ENCODE data around the gene PSMB5.

The PSMB5 gene

GRCh38 chr14:22984959-22985658 is 49.6 kb downstream of the PSMB5 start:
- Histone ChIP-seq H2BK5ac (ENCODE audit: low read length) (no peak overlapping the region), H2AK5ac (ENCODE audit: low read length) (no peak overlapping the region), H2BK15ac (replicated peaks; ENCODE audit: low read depth) (no peak overlapping the region), H3K4me1 (ENCODE audit: control insufficient read depth, low read depth, low read length) (peaks cover 6% of the 10 kb centered on the region), H3K23ac (ENCODE audit: low read length) (no peak overlapping the region), H3K27me3 (ENCODE audit: insufficient read depth, low read length, poor library complexity) (no peaks in the 10 kb centered on the region), H3K79me2 (ENCODE audit: control insufficient read depth, insufficient read depth, low read length) (peaks cover 14% of the 10 kb centered on the region), H3K27ac (ENCODE audit: low read depth, low read length) (no peak overlapping the region), H4K5ac (ENCODE audit: low read length) (no peak overlapping the region), H3K4ac (ENCODE audit: low read depth, low read length) (no peak overlapping the region), H4K8ac (ENCODE audit: low read depth, low read length) (no peak overlapping the region), H3K4me3 (ENCODE audit: low read length) (no peak overlapping the region), H2BK120ac (ENCODE audit: low read depth, low read length) (no peak overlapping the region), H3K56ac (ENCODE audit: low read length) (no peak overlapping the region), H3K79me1 (ENCODE audit: low read length) (no peaks in the 10 kb centered on the region), H3K36me3 (ENCODE audit: control insufficient read depth, insufficient read depth, low read length) (no peaks in the 10 kb centered on the region), H3K18ac (ENCODE audit: low read length) (no peak overlapping the region), H3K9ac (ENCODE audit: low read length) (no peak overlapping the region), H3K4me2 (ENCODE audit: low read length) (no peak overlapping the region)
- no CpG with 5 or more reads among the region's 6 CpGs for WGBS (ENCODE audit: extremely low coverage, insufficient coverage, low lambda C conversion rate)
- no peak for DNase-seq

GRCh38 chr14:22982477-22983245 is 52.0 kb downstream of the PSMB5 start, which contains the start of gene AJUBA:
AJUBA (minus strand) TSS chr14:22982551; CDS start chr14:22982266, 285 bp downstream.
- Histone ChIP-seq H3K4ac (ENCODE audit: low read depth, low read length) (peak within 1 kb of the TSS; percentile 94), H3K4me2 (ENCODE audit: low read length) (peak within 1 kb of the TSS; percentile 69), H2BK5ac (ENCODE audit: low read length) (peak within 1 kb of the TSS; percentile 56), H4K8ac (ENCODE audit: low read depth, low read length) (no peak within 1 kb of the TSS), H2BK120ac (ENCODE audit: low read depth, low read length) (peak within 1 kb of the TSS; percentile 4), H3K23ac (ENCODE audit: low read length) (peak within 1 kb of the TSS; percentile 98), H3K18ac (ENCODE audit: low read length) (peak within 1 kb of the TSS; percentile 86), H3K36me3 (ENCODE audit: control insufficient read depth, insufficient read depth, low read length) (no peaks in the 10 kb centered on the region), H3K9ac (ENCODE audit: low read length) (peak within 1 kb of the TSS; percentile 87), H3K27ac (ENCODE audit: low read depth, low read length) (peak within 1 kb of the TSS; percentile 90), H3K4me3 (ENCODE audit: low read length) (peak within 1 kb of the TSS; percentile 74), H3K27me3 (ENCODE audit: insufficient read depth, low read length, poor library complexity) (no peaks in the 10 kb centered on the region), H3K79me1 (ENCODE audit: low read length) (peaks cover 9% of the 10 kb centered on the region), H3K56ac (ENCODE audit: low read length) (peak within 1 kb of the TSS; percentile 89), H4K5ac (ENCODE audit: low read length) (no peak within 1 kb of the TSS), H3K4me1 (ENCODE audit: control insufficient read depth, low read depth, low read length) (peaks cover 11% of the 10 kb centered on the region), H2AK5ac (ENCODE audit: low read length) (no peak within 1 kb of the TSS), H2BK15ac (replicated peaks; ENCODE audit: low read depth) (peak within 1 kb of the TSS; percentile 22), H3K79me2 (ENCODE audit: control insufficient read depth, insufficient read depth, low read length) (peaks cover 25% of the 10 kb centered on the region)
- DNase-seq: peak; percentile 97
- WGBS (ENCODE audit: extremely low coverage, insufficient coverage, low lambda C conversion rate): no CpG with 5 or more reads among the region's 48 CpGs

GRCh38 chr14:22981876-22982476 is 52.7 kb downstream of the PSMB5 start:
- Histone ChIP-seq H3K27me3 (ENCODE audit: insufficient read depth, low read length, poor library complexity) (no peaks in the 10 kb centered on the region), H3K27ac (ENCODE audit: low read depth, low read length) (peak overlapping the region; percentile 90), H3K18ac (ENCODE audit: low read length) (peak overlapping the region; percentile 86), H3K79me1 (ENCODE audit: low read length) (peaks cover 9% of the 10 kb centered on the region), H2BK120ac (ENCODE audit: low read depth, low read length) (peak overlapping the region; percentile 4), H4K8ac (ENCODE audit: low read depth, low read length) (no peak overlapping the region), H3K36me3 (ENCODE audit: control insufficient read depth, insufficient read depth, low read length) (no peaks in the 10 kb centered on the region), H2BK15ac (replicated peaks; ENCODE audit: low read depth) (no peak overlapping the region), H2BK5ac (ENCODE audit: low read length) (no peak overlapping the region), H3K9ac (ENCODE audit: low read length) (peak overlapping the region; percentile 87), H3K4me3 (ENCODE audit: low read length) (peak overlapping the region; percentile 74), H2AK5ac (ENCODE audit: low read length) (no peak overlapping the region), H3K4me2 (ENCODE audit: low read length) (peak overlapping the region; percentile 69), H3K4ac (ENCODE audit: low read depth, low read length) (peak overlapping the region; percentile 94), H3K79me2 (ENCODE audit: control insufficient read depth, insufficient read depth, low read length) (peaks cover 25% of the 10 kb centered on the region), H3K4me1 (ENCODE audit: control insufficient read depth, low read depth, low read length) (peaks cover 16% of the 10 kb centered on the region), H3K56ac (ENCODE audit: low read length) (peak overlapping the region; percentile 89), H4K5ac (ENCODE audit: low read length) (no peak overlapping the region), H3K23ac (ENCODE audit: low read length) (peak overlapping the region; percentile 51)
- WGBS (ENCODE audit: extremely low coverage, insufficient coverage, low lambda C conversion rate): no CpG with 5 or more reads among the region's 51 CpGs
- peak; percentile 78 for DNase-seq

- H3K18ac ChIP-seq (ENCODE audit: low read length): peak overlapping the region; percentile 86
- H3K56ac ChIP-seq (ENCODE audit: low read length): peak overlapping the region; percentile 89
- no peaks in the 10 kb centered on the region for H3K27me3 ChIP-seq (ENCODE audit: insufficient read depth, low read length, poor library complexity)
- H3K9ac ChIP-seq (ENCODE audit: low read length): peak overlapping the region; percentile 87
- peak overlapping the region; percentile 22 for H2BK15ac ChIP-seq (replicated peaks; ENCODE audit: low read depth)
- H3K36me3 ChIP-seq (ENCODE audit: control insufficient read depth, insufficient read depth, low read length): no peaks in the 10 kb centered on the region
- H3K79me1 ChIP-seq (ENCODE audit: low read length): peaks cover 9% of the 10 kb centered on the region
- peak overlapping the region; percentile 4 for H2BK120ac ChIP-seq (ENCODE audit: low read depth, low read length)
- H3K4me2 ChIP-seq (ENCODE audit: low read length): peak overlapping the region; percentile 69
- no peak overlapping the region for H2BK5ac ChIP-seq (ENCODE audit: low read length)
- H4K5ac ChIP-seq (ENCODE audit: low read length): no peak overlapping the region
- H3K4me3 ChIP-seq (ENCODE audit: low read length): peak overlapping the region; percentile 74
- peak overlapping the region; percentile 94 for H3K4ac ChIP-seq (ENCODE audit: low read depth, low read length)
- H4K8ac ChIP-seq (ENCODE audit: low read depth, low read length): no peak overlapping the region
- peak; percentile 62 for DNase-seq
- H3K23ac ChIP-seq (ENCODE audit: low read length): peak overlapping the region; percentile 98
- peak overlapping the region; percentile 90 for H3K27ac ChIP-seq (ENCODE audit: low read depth, low read length)
- peaks cover 21% of the 10 kb centered on the region for H3K4me1 ChIP-seq (ENCODE audit: control insufficient read depth, low read depth, low read length)
- no peak overlapping the region for H2AK5ac ChIP-seq (ENCODE audit: low read length)
- no CpG with 5 or more reads among the region's 76 CpGs for WGBS (ENCODE audit: extremely low coverage, insufficient coverage, low lambda C conversion rate)
- peaks cover 25% of the 10 kb centered on the region for H3K79me2 ChIP-seq (ENCODE audit: control insufficient read depth, insufficient read depth, low read length)
Observed at GRCh38 chr14:22981090-22981875, 53.4 kb downstream of the PSMB5 start.

GRCh38 chr14:22980672-22981089 is 54.0 kb downstream of the PSMB5 start:
- Histone ChIP-seq H3K56ac (ENCODE audit: low read length) (peak overlapping the region; percentile 89), H3K4me2 (ENCODE audit: low read length) (peak overlapping the region; percentile 69), H3K4me3 (ENCODE audit: low read length) (peak overlapping the region; percentile 74), H3K9ac (ENCODE audit: low read length) (peak overlapping the region; percentile 87), H4K8ac (ENCODE audit: low read depth, low read length) (no peak overlapping the region), H4K5ac (ENCODE audit: low read length) (no peak overlapping the region), H3K36me3 (ENCODE audit: control insufficient read depth, insufficient read depth, low read length) (no peaks in the 10 kb centered on the region), H2BK15ac (replicated peaks; ENCODE audit: low read depth) (no peak overlapping the region), H3K18ac (ENCODE audit: low read length) (peak overlapping the region; percentile 86), H3K27ac (ENCODE audit: low read depth, low read length) (peak overlapping the region; percentile 90), H3K27me3 (ENCODE audit: insufficient read depth, low read length, poor library complexity) (no peaks in the 10 kb centered on the region), H3K4ac (ENCODE audit: low read depth, low read length) (peak overlapping the region; percentile 94), H3K23ac (ENCODE audit: low read length) (peak overlapping the region; percentile 16), H2BK5ac (ENCODE audit: low read length) (no peak overlapping the region), H3K79me1 (ENCODE audit: low read length) (peaks cover 9% of the 10 kb centered on the region), H2AK5ac (ENCODE audit: low read length) (no peak overlapping the region), H3K4me1 (ENCODE audit: control insufficient read depth, low read depth, low read length) (peaks cover 21% of the 10 kb centered on the region), H2BK120ac (ENCODE audit: low read depth, low read length) (peak overlapping the region; percentile 4), H3K79me2 (ENCODE audit: control insufficient read depth, insufficient read depth, low read length) (peaks cover 25% of the 10 kb centered on the region)
- WGBS (ENCODE audit: extremely low coverage, insufficient coverage, low lambda C conversion rate): no CpG with 5 or more reads among the region's 41 CpGs
- DNase-seq: peak; percentile 67
